ENCODE data around the gene PPM1A. TPM values are rescaled to one million over a fixed set of nuclear protein-coding genes. Genes with fewer than 3 reads are reported as not detected.

The PPM1A gene
- total and polyA plus RNA-seq, 9 of the 15 experiments (the other 6 are each of a cell fraction or from before 2014, with no cell fraction given), result 5.5 to 23.9 (median 15.2) TPM

DNA sequence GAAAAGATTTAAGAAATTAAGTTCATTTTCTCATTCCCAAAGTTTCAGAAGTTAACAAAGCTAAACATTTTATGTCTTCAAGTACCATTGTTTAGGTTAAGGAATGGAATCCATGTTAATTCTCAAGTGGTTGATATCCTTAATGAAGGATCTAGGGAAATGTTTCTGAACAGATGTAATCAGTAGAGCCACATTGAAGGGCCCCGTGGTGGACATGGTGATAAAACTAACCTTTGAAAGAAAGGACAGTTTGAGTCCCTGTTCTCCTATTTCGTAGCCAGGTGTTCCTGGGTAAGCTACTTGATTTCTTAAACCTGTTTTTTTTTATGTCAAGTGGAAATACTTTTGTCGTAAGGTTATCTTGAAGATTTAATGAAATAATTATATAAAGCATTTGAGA, 4.6 kb downstream of the PPM1A start (continued):
- TF ChIP-seq CBX2 (IDR thresholded peaks at IDR 0.05; ENCODE audit: insufficient read depth, low read length, poor library complexity, severe bottlenecking), result no peak
- no peak for TF ChIP-seq ZNF507 (tag; conservative IDR thresholded peaks at IDR 0.05)
- no peak for TF ChIP-seq ELK3 (CRISPR knock-in tag; IDR thresholded peaks at IDR 0.05)
- no peak for TF ChIP-seq MAFG (tag; conservative IDR thresholded peaks at IDR 0.05)

- H3K4me3 ChIP-seq, result no peak overlapping the region
- no peak overlapping the region for H2AFZ ChIP-seq (ENCODE audit: low read depth, low read length)
- H3K9me3 ChIP-seq (replicated peaks; ENCODE audit: control insufficient read depth, insufficient read depth, low read depth, low read length), result no peaks in the 10 kb centered on the region
- no TSS peak for BruUV-seq (replicated peaks)
- H3K4me1 ChIP-seq (replicated peaks in 1 of 2; ENCODE audit: control insufficient read depth in 2 of 2, insufficient read depth in 2 of 2, low read length in 2 of 2), result peaks cover 4 to 14% of the 10 kb centered on the region in 2 experiments; a peak in 2 of 5 replicates
- no peak overlapping the region for H3K9ac ChIP-seq (ENCODE audit: insufficient read depth in 1 of 2, low read depth in 2 of 2, low read length in 2 of 2)
- intact Hi-C loops (cut with micrococcal nuclease), result loop anchor here (10.0 kb wide), 1 partner anchor 231 kb away; the partner anchor contains the start of gene C14orf39
- DNase-seq (ENCODE audit: extremely low read depth in 1 of 4, low spot score in 3 of 4), result no peak
- no peaks in the 10 kb centered on the region; the same call in 1 of the 2 replicates for H4K20me1 ChIP-seq (replicated peaks; ENCODE audit: control insufficient read depth, insufficient read depth, low read length)
- no peaks in the 10 kb centered on the region for H3K27me3 ChIP-seq (ENCODE audit: control insufficient read depth in 2 of 2, insufficient read depth in 2 of 2, low read length in 2 of 2)
- peak; percentile 11 for FAIRE-seq
- H3K4me2 ChIP-seq (ENCODE audit: insufficient read depth, low read length), result no peak overlapping the region; the same call in 1 of the 2 replicates
- peaks cover 2% of the 10 kb centered on the region for H3K9me1 ChIP-seq (ENCODE audit: control insufficient read depth, insufficient read depth, low read length)
- in situ Hi-C loops (cut with MboI), result no loop called here
- H3K36me3 ChIP-seq (ENCODE audit: control insufficient read depth, insufficient read depth, low read length), result peaks cover 4% of the 10 kb centered on the region; the same call in 1 of the 3 replicates
- CTCF ChIA-PET (ENCODE audit: low intra/inter-chr PET ratio), result no interaction called here
- H3K79me2 ChIP-seq (ENCODE audit: control insufficient read depth, insufficient read depth, low read length), result peaks cover 94% of the 10 kb centered on the region
- POLR2A ChIA-PET, result interaction anchor here (1.0 kb wide), 1 partner anchor 770 kb away, joined by 4 read pairs; the partner anchor contains the start of genes JKAMP and L3HYPDH
- H3K27ac ChIP-seq (ENCODE audit: extremely low read depth, low read depth, low read length), result 0 out of 3 replicates have a peak overlapping the region, but pooled peaks have one; percentile 17
- WGBS (ENCODE audit: insufficient coverage, low coverage, missing lambda C conversion rate), result 0% methylated on average over 1 of the region's 1 CpG
- ATAC-seq, result no peak
- TF ChIP-seq ZFPM2 (CRISPR knock-in tag; IDR thresholded peaks at IDR 0.05), result no peak
- TF ChIP-seq JUNB (CRISPR knock-in tag; conservative IDR thresholded peaks at IDR 0.05), result no peak
- no peak for TF ChIP-seq FOSL1 (tag; conservative IDR thresholded peaks at IDR 0.05)
- no peak for TF ChIP-seq SIRT6 (IDR thresholded peaks at IDR 0.05; ENCODE audit: low read depth, low read length)
- no peak for TF ChIP-seq GATA2 (CRISPR knock-in tag; IDR thresholded peaks at IDR 0.05)
- no peak for TF ChIP-seq ZNF764 (CRISPR knock-in tag; IDR thresholded peaks at IDR 0.05; ENCODE audit: low read depth)
- no peak for TF ChIP-seq ZMIZ1 (IDR thresholded peaks at IDR 0.05; ENCODE audit: low read depth in 2 of 2, low read length in 2 of 2)
- no peak for TF ChIP-seq SAP30 (IDR thresholded peaks at IDR 0.05; ENCODE audit: borderline replicate concordance, insufficient read depth, low read depth, low read length, poor library complexity, severe bottlenecking)
- TF ChIP-seq ELF2 (CRISPR knock-in tag; IDR thresholded peaks at IDR 0.05), result no peak
- no peak for TF ChIP-seq NFIC (IDR thresholded peaks at IDR 0.05)
- no peak for TF ChIP-seq RHOXF2B (CRISPR knock-in tag; conservative IDR thresholded peaks at IDR 0.05)
- TF ChIP-seq STAT5B (CRISPR knock-in tag; IDR thresholded peaks at IDR 0.05), result no peak
- TF ChIP-seq ARID1B (IDR thresholded peaks at IDR 0.05), result no peak
- no peak for TF ChIP-seq PML (IDR thresholded peaks at IDR 0.05; ENCODE audit: low read length)
Observed at GRCh38 chr14:60254176-60254575, 5.2 kb downstream of the PPM1A start.

Data from K562 (cell line).